ENCODE measurements around the gene PTK7. TPM values are rescaled to one million over a fixed set of nuclear protein-coding genes. Genes with fewer than 3 reads are reported as not detected.

The PTK7 gene
- total RNA-seq, 4 donors from 2014 or later, result 6.8 to 10.8 (median 8.0) TPM

- H3K36me3 ChIP-seq, result peaks cover 38 to 81% (median 73%) of the 10 kb centered on the region in 4 donors
- no peak for DNase-seq (ENCODE audit: extremely low spot score)
- no peak overlapping the region for H3K4me3 ChIP-seq
- H3K4me1 ChIP-seq, result no peaks in the 10 kb centered on the region
- no peak overlapping the region for H3K27ac ChIP-seq (replicated peaks in 1 of 4)
- WGBS, result 95% methylated on average over 9 of the region's 9 CpGs
- intact Hi-C loops (cut with DNase I), result no loop called here
- no peaks in the 10 kb centered on the region for H3K27me3 ChIP-seq
- TF ChIP-seq EP300 (IDR thresholded peaks at IDR 0.05) (no peak), POLR2A (IDR thresholded peaks at IDR 0.05; ENCODE audit: low read depth) (no peak), CTCF (IDR thresholded peaks at IDR 0.05) (no peak)
- H3K9me3 ChIP-seq, result no peaks in the 10 kb centered on the region
Observed at GRCh38 chr6:43192911-43193310, 116.8 kb downstream of the PTK7 start.

GRCh38 chr6:43193929-43194328 lies 117.8 kb downstream of the PTK7 start:
- Histone ChIP-seq H3K4me1 (no peaks in the 10 kb centered on the region), H3K27me3 (no peaks in the 10 kb centered on the region), H3K9me3 (no peaks in the 10 kb centered on the region), H3K36me3 (peaks cover 42 to 81% (median 74%) of the 10 kb centered on the region in 4 donors), H3K27ac (replicated peaks in 1 of 4) (no peak overlapping the region), H3K4me3 (no peak overlapping the region)
- intact Hi-C loops (cut with DNase I), result no loop called here
- TF ChIP-seq POLR2AphosphoS5 (IDR thresholded peaks at IDR 0.05) (no peak), CTCF (IDR thresholded peaks at IDR 0.05) (no peak), EP300 (IDR thresholded peaks at IDR 0.05) (no peak), POLR2A (IDR thresholded peaks at IDR 0.05; ENCODE audit: low read depth) (no peak)
- no peak for DNase-seq (ENCODE audit: extremely low spot score)
- WGBS, result 95% methylated on average over 5 of the region's 5 CpGs

DNA sequence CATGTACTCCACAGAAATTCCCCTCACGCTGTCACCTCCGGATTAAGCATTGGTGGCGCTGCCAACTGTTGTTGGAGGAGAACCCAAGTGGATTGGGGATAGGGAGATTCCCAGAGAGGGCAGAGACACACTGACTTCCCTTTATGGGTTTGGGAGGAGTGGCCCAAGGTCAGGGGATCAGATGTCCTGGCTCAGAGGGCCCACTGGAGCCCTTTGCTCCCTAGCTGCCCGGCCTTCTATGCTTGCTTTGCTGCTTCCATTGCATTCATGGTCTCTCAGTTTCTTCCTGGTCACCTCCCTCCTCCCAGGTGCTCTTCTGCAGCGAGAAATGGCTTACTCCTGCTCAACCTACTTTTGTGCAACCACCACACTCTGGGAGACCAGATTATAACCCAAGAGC lies 120.2 kb downstream of the PTK7 start:
- H3K4me3 ChIP-seq, result no peak overlapping the region
- intact Hi-C loops (cut with DNase I), result no loop called here
- H3K27me3 ChIP-seq, result no peaks in the 10 kb centered on the region
- TF ChIP-seq POLR2AphosphoS5 (IDR thresholded peaks at IDR 0.05) (no peak), CTCF (IDR thresholded peaks at IDR 0.05) (no peak), EP300 (IDR thresholded peaks at IDR 0.05) (no peak)
- no peak for DNase-seq (ENCODE audit: extremely low spot score)
- WGBS, result 88% methylated on average over 3 of the region's 5 CpGs
- peaks cover 42 to 94% (median 87%) of the 10 kb centered on the region in 4 donors for H3K36me3 ChIP-seq
- H3K9me3 ChIP-seq, result no peaks in the 10 kb centered on the region
- no peaks in the 10 kb centered on the region for H3K4me1 ChIP-seq
- no peak overlapping the region for H3K27ac ChIP-seq (replicated peaks in 1 of 4)

DNA sequence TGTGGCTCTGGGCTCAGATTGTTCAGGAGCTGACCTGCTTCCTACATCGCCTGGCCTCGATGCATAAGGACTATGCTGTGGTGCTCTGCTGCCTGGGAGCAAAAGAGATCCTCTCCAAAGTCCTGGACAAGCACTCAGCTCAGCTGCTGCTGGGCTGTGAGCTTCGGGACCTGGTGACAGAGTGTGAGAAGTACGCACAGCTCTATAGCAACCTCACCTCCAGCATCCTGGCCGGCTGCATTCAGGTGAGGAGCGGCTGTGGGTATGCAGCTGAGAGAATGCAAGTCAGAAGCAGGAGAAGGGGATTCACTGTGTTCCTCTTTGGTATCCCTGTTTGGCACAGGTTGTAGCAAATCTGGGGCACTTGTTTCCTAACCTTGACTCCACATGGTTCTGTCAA lies 123.8 kb downstream of the PTK7 start:
- H3K36me3 ChIP-seq, result peaks cover 37 to 88% (median 74%) of the 10 kb centered on the region in 4 donors
- H3K27ac ChIP-seq (replicated peaks in 1 of 4), result no peak overlapping the region
- no peaks in the 10 kb centered on the region for H3K9me3 ChIP-seq
- 89% methylated on average over 6 of the region's 6 CpGs for WGBS
- DNase-seq (ENCODE audit: extremely low spot score), result no peak
- no peaks in the 10 kb centered on the region for H3K27me3 ChIP-seq
- TF ChIP-seq POLR2AphosphoS5 (IDR thresholded peaks at IDR 0.05), result no peak
- no peak for TF ChIP-seq CTCF (IDR thresholded peaks at IDR 0.05)
- no peak for TF ChIP-seq POLR2A (IDR thresholded peaks at IDR 0.05; ENCODE audit: low read depth)
- TF ChIP-seq EP300 (IDR thresholded peaks at IDR 0.05), result no peak
- no peak overlapping the region for H3K4me3 ChIP-seq
- no peaks in the 10 kb centered on the region for H3K4me1 ChIP-seq
- intact Hi-C loops (cut with DNase I), result no loop called here

- no peak for DNase-seq (ENCODE audit: extremely low spot score)
- TF ChIP-seq POLR2A (IDR thresholded peaks at IDR 0.05; ENCODE audit: low read depth) (no peak), POLR2AphosphoS5 (IDR thresholded peaks at IDR 0.05) (no peak), EP300 (IDR thresholded peaks at IDR 0.05) (no peak), CTCF (IDR thresholded peaks at IDR 0.05) (no peak)
- H3K9me3 ChIP-seq, result no peaks in the 10 kb centered on the region
- H3K27me3 ChIP-seq, result no peaks in the 10 kb centered on the region
- intact Hi-C loops (cut with DNase I), result no loop called here
- H3K27ac ChIP-seq (replicated peaks in 1 of 4), result no peak overlapping the region
- peaks cover 34 to 88% (median 74%) of the 10 kb centered on the region in 4 donors for H3K36me3 ChIP-seq
- 93% methylated on average over 6 of the region's 6 CpGs for WGBS
- no peak overlapping the region for H3K4me3 ChIP-seq
- no peaks in the 10 kb centered on the region for H3K4me1 ChIP-seq
Observed at GRCh38 chr6:43200541-43200940, 124.4 kb downstream of the PTK7 start.
